Osteoblast (primary cell): ENCODE results near the gene BTBD2. TPM values are rescaled to one million over a fixed set of nuclear protein-coding genes. Genes with fewer than 3 reads are reported as not detected.

Source experiments
- DNase-seq: peaks from one replicate; pipeline ENCODE4 v3.0.0; 2011; ENCODE audit warnings: low spot score, mixed read lengths; ENCODE audit not compliant: insufficient read length; ENCODE audit errors: missing footprints
- H2AFZ ChIP-seq: 2 replicates; pipeline ENCODE4 v1.6.0; 2011; ENCODE audit warnings: mild to moderate bottlenecking, low read length
- H3K27ac ChIP-seq: 2 replicates; pipeline ENCODE4 v1.5.1; 2011; ENCODE audit warnings: mild to moderate bottlenecking, low read depth, low read length, moderate library complexity
- H3K27me3 ChIP-seq: 2 replicates; pipeline ENCODE4 v1.6.0; 2012; ENCODE audit warnings: mild to moderate bottlenecking, control low read depth, inconsistent platforms, low read length, moderate library complexity; ENCODE audit not compliant: insufficient read depth
- H3K36me3 ChIP-seq: 2 replicates; pipeline ENCODE4 v1.5.1; 2011; ENCODE audit warnings: mild to moderate bottlenecking, low read length, control low read depth, moderate library complexity; ENCODE audit not compliant: insufficient read depth
- H3K4me1 ChIP-seq: 2 replicates; pipeline ENCODE4 v1.5.1; 2011; ENCODE audit warnings: mild to moderate bottlenecking, low read length, control low read depth, moderate library complexity; ENCODE audit not compliant: insufficient read depth
- H3K4me2 ChIP-seq: 2 replicates; pipeline ENCODE4 v1.6.0; 2011; ENCODE audit warnings: mild to moderate bottlenecking, low read length; ENCODE audit not compliant: insufficient read depth
- H3K4me3 ChIP-seq: fragments of 200-600 bp; sonication (generic); 3 replicates; pipeline ENCODE4 v1.5.1; 2012; ENCODE audit warnings: mild to moderate bottlenecking, low read length, inconsistent platforms; ENCODE audit not compliant: insufficient read depth
- H3K79me2 ChIP-seq: 2 replicates; pipeline ENCODE4 v1.6.0; 2012; ENCODE audit warnings: mild to moderate bottlenecking, low read length, control low read depth, inconsistent platforms; ENCODE audit not compliant: insufficient read depth
- H3K9me3 ChIP-seq: 2 replicates; pipeline ENCODE4 v1.5.1; 2011; ENCODE audit warnings: low read depth, low read length, control low read depth
- H4K20me1 ChIP-seq: 2 replicates; pipeline ENCODE4 v1.6.0; 2012; ENCODE audit warnings: mild to moderate bottlenecking, low read length, control low read depth; ENCODE audit not compliant: insufficient read depth
- total RNA-seq: library from RNA; depleted of rRNA; stranded (reverse); fragments of >200 nt; gene quantifications from 2 replicates; pipeline ENCODE4 v1.2.3, GENCODE V29; 2012
- TF ChIP-seq, protein P1 (sequence below): IDR thresholded peaks from 2 replicates; pipeline ENCODE4 v1.5.1; 2011; ENCODE audit warnings: mild to moderate bottlenecking, low read depth, low read length, moderate library complexity; ENCODE audit errors: extremely low read depth

The BTBD2 gene
- total RNA-seq, 1 donor = 57.5 TPM

DNA sequence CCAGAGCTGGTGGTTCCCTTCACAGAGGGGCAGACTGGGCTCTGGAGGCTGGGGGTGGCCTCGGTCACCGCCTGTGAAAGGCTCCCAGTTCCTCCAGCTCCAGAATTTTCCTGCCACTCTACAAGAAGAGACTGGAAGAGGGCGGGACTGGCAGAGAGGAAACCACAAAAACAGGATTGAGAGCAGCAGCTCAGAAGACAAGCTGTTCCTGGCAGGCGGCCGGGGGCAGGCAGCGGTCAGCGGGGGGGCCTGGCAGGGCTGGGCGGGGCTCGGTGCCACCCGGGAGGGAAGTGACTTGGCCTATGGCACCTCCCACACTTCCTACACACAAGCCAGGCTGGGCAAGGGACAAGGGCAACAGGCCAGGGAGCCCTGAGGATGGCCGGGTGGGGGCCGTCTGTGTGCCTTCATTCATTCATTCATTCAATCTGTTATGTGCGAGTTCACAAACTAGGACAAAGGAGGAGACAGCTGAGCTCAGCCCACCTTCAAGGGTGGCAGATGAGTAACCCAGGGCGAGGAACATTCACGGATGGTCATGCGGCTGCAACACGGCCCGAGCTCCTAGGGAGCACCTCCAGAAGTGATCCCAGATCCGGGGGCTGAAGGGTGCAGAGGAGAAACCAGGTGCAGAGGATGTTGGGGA, 16.9 kb upstream of the BTBD2 start:
- Histone ChIP-seq H3K4me3 (peak overlapping the region; percentile 60), H3K9me3 (peaks cover 4% of the 10 kb centered on the region), H2AFZ (peak overlapping the region; percentile 87), H3K27me3 (no peaks in the 10 kb centered on the region), H3K27ac (peak overlapping the region; percentile 37), H3K36me3 (no peaks in the 10 kb centered on the region), H3K4me2 (peak overlapping the region; percentile 81), H4K20me1 (no peaks in the 10 kb centered on the region), H3K79me2 (no peaks in the 10 kb centered on the region), H3K4me1 (peaks cover 22% of the 10 kb centered on the region)
- TF ChIP-seq, protein P1, sequence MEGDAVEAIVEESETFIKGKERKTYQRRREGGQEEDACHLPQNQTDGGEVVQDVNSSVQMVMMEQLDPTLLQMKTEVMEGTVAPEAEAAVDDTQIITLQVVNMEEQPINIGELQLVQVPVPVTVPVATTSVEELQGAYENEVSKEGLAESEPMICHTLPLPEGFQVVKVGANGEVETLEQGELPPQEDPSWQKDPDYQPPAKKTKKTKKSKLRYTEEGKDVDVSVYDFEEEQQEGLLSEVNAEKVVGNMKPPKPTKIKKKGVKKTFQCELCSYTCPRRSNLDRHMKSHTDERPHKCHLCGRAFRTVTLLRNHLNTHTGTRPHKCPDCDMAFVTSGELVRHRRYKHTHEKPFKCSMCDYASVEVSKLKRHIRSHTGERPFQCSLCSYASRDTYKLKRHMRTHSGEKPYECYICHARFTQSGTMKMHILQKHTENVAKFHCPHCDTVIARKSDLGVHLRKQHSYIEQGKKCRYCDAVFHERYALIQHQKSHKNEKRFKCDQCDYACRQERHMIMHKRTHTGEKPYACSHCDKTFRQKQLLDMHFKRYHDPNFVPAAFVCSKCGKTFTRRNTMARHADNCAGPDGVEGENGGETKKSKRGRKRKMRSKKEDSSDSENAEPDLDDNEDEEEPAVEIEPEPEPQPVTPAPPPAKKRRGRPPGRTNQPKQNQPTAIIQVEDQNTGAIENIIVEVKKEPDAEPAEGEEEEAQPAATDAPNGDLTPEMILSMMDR = no peak
- peak; percentile 99 for DNase-seq

DNA sequence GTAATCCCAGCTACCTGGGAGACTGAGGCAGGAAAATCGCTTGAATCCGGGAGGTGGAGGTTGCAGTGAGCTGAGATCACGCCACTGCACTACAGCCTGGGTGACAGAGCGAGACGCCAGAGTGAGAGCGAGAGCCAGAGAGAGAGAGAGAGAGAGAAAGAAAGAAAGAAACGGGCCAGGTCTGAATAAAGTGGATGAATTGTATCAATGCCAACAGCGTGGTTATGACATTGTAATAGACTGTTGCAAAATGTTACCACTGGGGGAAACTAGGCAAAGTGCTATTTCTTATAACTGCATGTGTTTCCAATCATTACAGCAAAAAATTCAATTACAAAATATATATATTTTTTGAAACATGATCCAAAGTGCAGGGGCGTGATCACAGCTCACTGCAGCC, 11.8 kb upstream of the BTBD2 start:
- H3K4me2 ChIP-seq = peak overlapping the region; percentile 43
- no peaks in the 10 kb centered on the region for H3K27me3 ChIP-seq
- peak; percentile 81 for DNase-seq
- no peak overlapping the region for H3K4me3 ChIP-seq
- H4K20me1 ChIP-seq = no peaks in the 10 kb centered on the region
- H3K79me2 ChIP-seq = no peaks in the 10 kb centered on the region
- no peak overlapping the region for H3K27ac ChIP-seq
- no peaks in the 10 kb centered on the region for H3K36me3 ChIP-seq
- TF ChIP-seq, protein P1 = peak; percentile 8
- peaks cover 3% of the 10 kb centered on the region for H3K9me3 ChIP-seq
- peaks cover 22% of the 10 kb centered on the region for H3K4me1 ChIP-seq
- H2AFZ ChIP-seq = no peak overlapping the region

DNA sequence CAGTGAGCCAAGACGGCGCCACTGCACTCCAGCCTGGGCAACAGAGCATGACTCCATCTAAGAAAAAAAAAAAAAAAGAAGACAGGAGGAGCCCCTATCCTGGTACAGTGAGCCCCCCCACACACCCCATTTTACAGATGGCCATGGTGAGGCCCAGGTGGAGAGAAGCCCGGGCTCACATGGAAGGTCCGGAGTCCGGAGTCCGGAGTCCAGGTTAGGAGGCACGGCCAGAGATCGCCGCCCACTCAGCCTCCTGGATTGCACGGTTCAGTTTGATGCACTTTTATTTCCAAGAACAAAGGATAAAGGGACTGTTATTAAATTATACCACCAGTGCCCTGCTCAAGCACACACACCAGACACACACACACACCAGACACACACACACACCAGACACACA, 11.3 kb upstream of the BTBD2 start:
- Histone ChIP-seq H4K20me1 (no peaks in the 10 kb centered on the region), H3K79me2 (no peaks in the 10 kb centered on the region), H3K4me1 (peaks cover 16% of the 10 kb centered on the region), H3K4me3 (no peak overlapping the region), H3K9me3 (peaks cover 3% of the 10 kb centered on the region), H2AFZ (no peak overlapping the region), H3K36me3 (no peaks in the 10 kb centered on the region), H3K27me3 (peaks cover 1% of the 10 kb centered on the region), H3K27ac (no peak overlapping the region), H3K4me2 (no peak overlapping the region)
- TF ChIP-seq, protein P1 = no peak
- DNase-seq = peak; percentile 31

DNA sequence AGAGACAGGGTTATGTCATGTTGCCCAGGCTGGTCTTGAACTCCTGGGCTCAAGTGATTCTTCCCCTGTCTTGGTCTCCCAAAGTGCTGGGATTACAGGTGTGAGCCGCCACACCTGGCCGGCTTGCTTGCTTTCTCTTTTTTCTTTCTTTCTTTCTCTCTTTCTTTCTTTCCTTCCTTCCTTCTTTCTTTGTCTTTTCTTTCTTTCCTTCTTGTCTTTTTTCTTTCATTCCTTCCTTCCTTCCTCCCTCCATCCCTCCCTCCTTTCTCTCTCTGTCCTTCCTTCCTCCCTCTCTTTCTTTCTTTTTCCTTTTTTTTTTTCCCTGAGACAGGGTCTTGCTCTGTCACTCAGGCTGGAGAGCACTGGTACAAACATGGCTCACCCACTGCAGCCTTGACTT, 6.8 kb upstream of the BTBD2 start:
- no peak overlapping the region for H3K4me2 ChIP-seq
- H3K9me3 ChIP-seq = peaks cover 3% of the 10 kb centered on the region
- H3K4me1 ChIP-seq = peaks cover 2% of the 10 kb centered on the region
- DNase-seq = no peak
- H3K27me3 ChIP-seq = peaks cover 3% of the 10 kb centered on the region
- TF ChIP-seq, protein P1 = no peak
- no peaks in the 10 kb centered on the region for H4K20me1 ChIP-seq
- no peaks in the 10 kb centered on the region for H3K79me2 ChIP-seq
- no peak overlapping the region for H3K4me3 ChIP-seq
- no peak overlapping the region for H2AFZ ChIP-seq
- no peaks in the 10 kb centered on the region for H3K36me3 ChIP-seq
- H3K27ac ChIP-seq = no peak overlapping the region
